HG03442 (cell line): Measurements from ENCODE around the gene LRP3.

Experiments
- ATAC-seq: cut with Tn5 transposase; IDR thresholded peaks from one replicate; pipeline ENCODE4 v1.9.1; 2021; ENCODE audit warnings: mild to moderate bottlenecking, moderate library complexity; ENCODE audit not compliant: unreplicated experiment

Gene LRP3

GRCh38 chr19:33235269-33235995 lies 41.3 kb downstream of the LRP3 start:
- peak; percentile 96 for ATAC-seq

GRCh38 chr19:33235996-33236350 lies 41.8 kb downstream of the LRP3 start:
- ATAC-seq, result no peak

- no peak for ATAC-seq
These were observed 42.7 kb downstream of the LRP3 start for GRCh38 chr19:33236696-33237390.

- no peak for ATAC-seq
These were observed 44.5 kb downstream of the LRP3 start for GRCh38 chr19:33238481-33239149.

GRCh38 chr19:33239223-33239975 lies 45.3 kb downstream of the LRP3 start:
- no peak for ATAC-seq

- no peak for ATAC-seq
These were observed 46.1 kb downstream of the LRP3 start for GRCh38 chr19:33240181-33240771.

- ATAC-seq, result no peak
These were observed 47.0 kb downstream of the LRP3 start for GRCh38 chr19:33241091-33241529.

- ATAC-seq, result no peak
These were observed 47.5 kb downstream of the LRP3 start for GRCh38 chr19:33241530-33242101.

GRCh38 chr19:33242131-33242530 lies 48.0 kb downstream of the LRP3 start:
- no peak for ATAC-seq

- no peak for ATAC-seq
These were observed 48.8 kb downstream of the LRP3 start for GRCh38 chr19:33242911-33243310.

- no peak for ATAC-seq
These were observed 52.0 kb downstream of the LRP3 start for GRCh38 chr19:33245948-33246708.

GRCh38 chr19:33246709-33247440 lies 52.7 kb downstream of the LRP3 start:
- no peak for ATAC-seq

- no peak for ATAC-seq
These were observed 53.3 kb downstream of the LRP3 start for GRCh38 chr19:33247441-33247819.

GRCh38 chr19:33248104-33248503 lies 54.0 kb downstream of the LRP3 start:
- no peak for ATAC-seq

GRCh38 chr19:33248553-33248953 lies 54.4 kb downstream of the LRP3 start:
- ATAC-seq, result no peak

- ATAC-seq, result no peak
These were observed 55.0 kb downstream of the LRP3 start for GRCh38 chr19:33248954-33249613.

GRCh38 chr19:33249740-33250366 lies 55.7 kb downstream of the LRP3 start:
- no peak for ATAC-seq

- ATAC-seq, result no peak
These were observed 56.4 kb downstream of the LRP3 start for GRCh38 chr19:33250500-33250899.
